Astrocyte (in vitro differentiated cells and primary cell): ENCODE measurements around the gene GRIN2D. TPM values are rescaled to one million over a fixed set of nuclear protein-coding genes. Genes with fewer than 3 reads are reported as not detected.

ENCODE experiments used
- DNase-seq: peaks from one replicate; pipeline ENCODE4 v3.0.0-alpha.2; 2010; ENCODE audit warnings: low read depth
- FAIRE-seq: peaks from 2 replicates; lab custom pipeline; 2011; peaks lifted over from hg19 to GRCh38; lab: Jason Lieb, UNC
- H2AFZ ChIP-seq: 2 replicates; pipeline ENCODE4 v1.6.0; 2012; ENCODE audit warnings: low read depth, low read length, inconsistent platforms
- H3K27ac ChIP-seq: 2 replicates; pipeline ENCODE4 v1.5.1; 2011; ENCODE audit warnings: low read depth, low read length, inconsistent platforms
- H3K27me3 ChIP-seq: 2 replicates; pipeline ENCODE4 v1.6.0; 2011; ENCODE audit warnings: low read length, inconsistent platforms; ENCODE audit not compliant: insufficient read depth
- H3K36me3 ChIP-seq: 2 replicates; pipeline ENCODE4 v1.5.1; 2011; ENCODE audit warnings: low read length, inconsistent platforms; ENCODE audit not compliant: insufficient read depth
- H3K4me1 ChIP-seq: 2 replicates; pipeline ENCODE4 v1.5.1; 2011; ENCODE audit warnings: low read length, inconsistent platforms; ENCODE audit not compliant: insufficient read depth
- H3K4me2 ChIP-seq: 2 replicates; pipeline ENCODE4 v1.6.0; 2012; ENCODE audit warnings: low read length, inconsistent platforms
- H3K4me3 ChIP-seq: 2 replicates; pipeline ENCODE4 v1.5.1; 2011; ENCODE audit warnings: low read depth, mild to moderate bottlenecking, low read length, inconsistent platforms; ENCODE audit not compliant: insufficient read depth
- H3K79me2 ChIP-seq: 2 replicates; pipeline ENCODE4 v1.6.0; 2012; ENCODE audit warnings: mild to moderate bottlenecking, low read length, inconsistent platforms; ENCODE audit not compliant: insufficient read depth
- H3K9ac ChIP-seq: 2 replicates; pipeline ENCODE4 v1.6.0; 2012; ENCODE audit warnings: mild to moderate bottlenecking, low read length, inconsistent platforms
- H3K9me3 ChIP-seq: 2 replicates; pipeline ENCODE4 v1.5.1; 2012; ENCODE audit warnings: low read depth, mild to moderate bottlenecking, low read length, inconsistent platforms; ENCODE audit not compliant: insufficient read depth
- H4K20me1 ChIP-seq: 2 replicates; pipeline ENCODE4 v1.6.0; 2012; ENCODE audit warnings: low read length, inconsistent platforms; ENCODE audit not compliant: insufficient read depth
- H3K27ac Mint-ChIP-seq: one replicate; pipeline ENCODE4 v1.8.0; 2021; ENCODE audit warnings: mild to moderate bottlenecking, mixed read lengths; ENCODE audit not compliant: unreplicated experiment
- H3K27me3 Mint-ChIP-seq: one replicate; pipeline ENCODE4 v1.8.0; 2021; ENCODE audit warnings: low read depth, mixed read lengths; ENCODE audit not compliant: unreplicated experiment
- H3K36me3 Mint-ChIP-seq: one replicate; pipeline ENCODE4 v1.8.0; 2021; ENCODE audit warnings: low read depth, mixed read lengths; ENCODE audit not compliant: unreplicated experiment
- H3K4me1 Mint-ChIP-seq: one replicate; pipeline ENCODE4 v1.8.0; 2021; ENCODE audit warnings: low read depth, mixed read lengths; ENCODE audit not compliant: unreplicated experiment
- H3K4me3 Mint-ChIP-seq: one replicate; pipeline ENCODE4 v1.8.0; 2021; ENCODE audit warnings: mild to moderate bottlenecking, moderate library complexity, mixed read lengths; ENCODE audit not compliant: unreplicated experiment
- H3K9me3 Mint-ChIP-seq: one replicate; pipeline ENCODE4 v1.8.0; 2021; ENCODE audit warnings: mild to moderate bottlenecking, mixed read lengths; ENCODE audit not compliant: unreplicated experiment
- EZH2 ChIP-seq: IDR thresholded peaks from 2 replicates; pipeline ENCODE4 v1.6.1; 2012; ENCODE audit warnings: mild to moderate bottlenecking, low read length, inconsistent platforms; ENCODE audit not compliant: insufficient read depth
- total RNA-seq: library from RNA; stranded (reverse); gene quantifications from 2 replicates; pipeline ENCODE4 v1.2.1, GENCODE V29; 2021
- TF ChIP-seq, protein P1 (sequence below): IDR thresholded peaks from 2 replicates; pipeline ENCODE4 v1.5.1; 2011; ENCODE audit warnings: low read depth, mild to moderate bottlenecking, inconsistent platforms, low read length, moderate library complexity; ENCODE audit not compliant: insufficient read depth

Gene GRIN2D
- total RNA-seq, 1 donor from 2014 or later: 6.2 TPM

DNA sequence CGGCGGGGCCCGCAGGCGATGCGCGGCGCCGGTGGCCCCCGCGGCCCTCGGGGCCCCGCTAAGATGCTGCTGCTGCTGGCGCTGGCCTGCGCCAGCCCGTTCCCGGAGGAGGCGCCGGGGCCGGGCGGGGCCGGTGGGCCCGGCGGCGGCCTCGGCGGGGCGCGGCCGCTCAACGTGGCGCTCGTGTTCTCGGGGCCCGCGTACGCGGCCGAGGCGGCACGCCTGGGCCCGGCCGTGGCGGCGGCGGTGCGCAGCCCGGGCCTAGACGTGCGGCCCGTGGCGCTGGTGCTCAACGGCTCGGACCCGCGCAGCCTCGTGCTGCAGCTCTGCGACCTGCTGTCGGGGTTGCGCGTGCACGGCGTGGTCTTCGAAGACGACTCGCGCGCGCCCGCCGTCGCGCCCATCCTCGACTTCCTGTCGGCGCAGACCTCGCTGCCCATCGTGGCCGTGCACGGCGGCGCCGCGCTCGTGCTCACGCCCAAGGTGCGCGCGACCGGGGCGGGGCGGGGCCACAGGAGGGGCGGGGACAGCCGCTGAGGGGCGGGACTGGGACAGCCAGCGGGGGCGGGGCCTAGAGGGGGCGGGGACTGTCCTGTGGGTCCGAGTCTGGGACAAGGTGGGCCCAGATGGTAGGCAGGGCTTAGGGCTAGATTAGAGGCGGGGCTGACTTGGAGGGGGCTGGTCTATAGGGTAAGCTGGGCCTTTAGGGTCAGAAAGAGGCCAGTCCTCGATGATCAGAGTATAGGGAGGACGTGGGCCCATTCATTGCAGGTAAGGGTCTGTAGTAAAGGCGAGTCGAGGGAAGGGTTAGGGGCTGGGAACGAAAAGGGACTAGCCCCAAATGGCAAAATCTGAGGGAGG is 5.1 kb downstream of the GRIN2D start:
- TF ChIP-seq, protein P1, sequence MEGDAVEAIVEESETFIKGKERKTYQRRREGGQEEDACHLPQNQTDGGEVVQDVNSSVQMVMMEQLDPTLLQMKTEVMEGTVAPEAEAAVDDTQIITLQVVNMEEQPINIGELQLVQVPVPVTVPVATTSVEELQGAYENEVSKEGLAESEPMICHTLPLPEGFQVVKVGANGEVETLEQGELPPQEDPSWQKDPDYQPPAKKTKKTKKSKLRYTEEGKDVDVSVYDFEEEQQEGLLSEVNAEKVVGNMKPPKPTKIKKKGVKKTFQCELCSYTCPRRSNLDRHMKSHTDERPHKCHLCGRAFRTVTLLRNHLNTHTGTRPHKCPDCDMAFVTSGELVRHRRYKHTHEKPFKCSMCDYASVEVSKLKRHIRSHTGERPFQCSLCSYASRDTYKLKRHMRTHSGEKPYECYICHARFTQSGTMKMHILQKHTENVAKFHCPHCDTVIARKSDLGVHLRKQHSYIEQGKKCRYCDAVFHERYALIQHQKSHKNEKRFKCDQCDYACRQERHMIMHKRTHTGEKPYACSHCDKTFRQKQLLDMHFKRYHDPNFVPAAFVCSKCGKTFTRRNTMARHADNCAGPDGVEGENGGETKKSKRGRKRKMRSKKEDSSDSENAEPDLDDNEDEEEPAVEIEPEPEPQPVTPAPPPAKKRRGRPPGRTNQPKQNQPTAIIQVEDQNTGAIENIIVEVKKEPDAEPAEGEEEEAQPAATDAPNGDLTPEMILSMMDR: no peak
- TF ChIP-seq EZH2: no peak
- FAIRE-seq: no peak
- H3K27ac ChIP-seq: no peak overlapping the region
- peaks cover 14% of the 10 kb centered on the region for H3K27me3 ChIP-seq
- Mint-ChIP-seq H3K4me1 (peaks cover 10% of the 10 kb centered on the region), H3K27ac (peak overlapping the region; percentile 59), H3K36me3 (peaks cover 4% of the 10 kb centered on the region), H3K9me3 (peaks cover 3% of the 10 kb centered on the region), H3K27me3 (peaks cover 2% of the 10 kb centered on the region), H3K4me3 (peak overlapping the region; percentile 79)
- peak overlapping the region; percentile 91 for H3K9ac ChIP-seq
- peaks cover 2% of the 10 kb centered on the region for H3K79me2 ChIP-seq
- H3K36me3 ChIP-seq: no peaks in the 10 kb centered on the region
- H3K9me3 ChIP-seq: no peaks in the 10 kb centered on the region
- H3K4me3 ChIP-seq: peak overlapping the region; percentile 60
- peaks cover 9% of the 10 kb centered on the region for H3K4me1 ChIP-seq
- peak overlapping the region; percentile 100 for H3K4me2 ChIP-seq
- peak; percentile 64 for DNase-seq
- no peaks in the 10 kb centered on the region for H4K20me1 ChIP-seq
- peak overlapping the region; percentile 76 for H2AFZ ChIP-seq

DNA sequence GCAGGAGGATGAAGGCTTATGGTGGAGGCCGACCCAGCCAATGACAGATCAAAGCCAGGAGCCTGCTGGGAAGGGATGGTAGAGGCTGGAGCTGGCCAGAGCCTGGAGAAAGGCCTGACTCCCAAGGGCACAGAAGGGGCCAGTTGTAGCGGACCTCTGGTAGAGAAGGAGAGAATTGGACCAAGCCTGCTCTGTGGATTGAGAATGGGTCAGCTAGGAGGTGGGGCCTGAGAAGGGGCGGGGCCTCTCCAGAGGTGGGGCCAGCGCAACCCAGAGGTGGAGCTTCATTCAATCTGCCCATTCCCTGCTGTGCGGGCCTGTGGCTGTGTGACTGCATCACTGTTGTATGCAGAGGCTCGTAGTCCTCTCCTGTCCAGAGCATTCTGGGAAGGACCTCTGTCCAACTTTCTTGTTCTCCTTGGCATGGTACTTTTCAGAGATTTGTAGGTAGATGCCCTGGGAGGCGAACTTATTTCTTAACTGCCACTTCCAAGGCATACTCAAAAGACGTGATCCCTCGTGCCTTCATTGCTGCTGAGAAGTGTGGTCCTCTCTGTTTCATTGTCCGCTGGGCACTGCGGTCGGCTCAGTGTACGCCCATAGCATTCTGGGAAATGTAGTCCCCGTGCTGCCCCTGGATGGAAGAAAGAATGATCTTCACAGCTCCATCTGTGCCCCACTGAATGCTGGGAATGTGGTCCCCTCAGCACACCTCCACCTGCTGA is 6.7 kb downstream of the GRIN2D start:
- no peaks in the 10 kb centered on the region for H4K20me1 ChIP-seq
- peak overlapping the region; percentile 49 for H3K4me3 ChIP-seq
- peak overlapping the region; percentile 82 for H2AFZ ChIP-seq
- peaks cover 3% of the 10 kb centered on the region for H3K4me1 ChIP-seq
- no peaks in the 10 kb centered on the region for H3K36me3 ChIP-seq
- H3K9me3 ChIP-seq: no peaks in the 10 kb centered on the region
- Mint-ChIP-seq H3K27me3 (no peaks in the 10 kb centered on the region), H3K4me3 (peak overlapping the region; percentile 46), H3K4me1 (peaks cover 8% of the 10 kb centered on the region), H3K9me3 (peaks cover 3% of the 10 kb centered on the region), H3K36me3 (peaks cover 4% of the 10 kb centered on the region), H3K27ac (peak overlapping the region; percentile 16)
- H3K27ac ChIP-seq: peak overlapping the region; percentile 71
- H3K9ac ChIP-seq: peak overlapping the region; percentile 62
- TF ChIP-seq, protein P1: no peak
- TF ChIP-seq EZH2: no peak
- FAIRE-seq (peak; percentile 73), DNase-seq (peak; percentile 62)
- peaks cover 2% of the 10 kb centered on the region for H3K79me2 ChIP-seq
- H3K27me3 ChIP-seq: peaks cover 5% of the 10 kb centered on the region
- peak overlapping the region; percentile 84 for H3K4me2 ChIP-seq
